Fibroblast of lung (primary cell): ENCODE data around the gene NT5DC3. TPM values are rescaled to one million over a fixed set of nuclear protein-coding genes. Genes with fewer than 3 reads are reported as not detected.
"Not testable (repeated sequence)": the region's sequence is repeated elsewhere in the genome, so short reads cannot be mapped to it uniquely, and the experiment has no call there.

Source experiments
- DNase-seq, 2 donors: peaks; one replicate each; pipeline versions ENCODE4 v3.0.0 to v3.0.0-alpha.2; 2010; ENCODE audit warnings: low read depth in 2 of 2
- H2AFZ ChIP-seq: 2 replicates; pipeline ENCODE4 v1.5.1; 2012; ENCODE audit warnings: low read length, control low read depth, inconsistent platforms
- H3K27ac ChIP-seq: 2 replicates; pipeline ENCODE4 v1.5.1; 2011; ENCODE audit warnings: low read length, control low read depth; ENCODE audit not compliant: insufficient read depth
- H3K27me3 ChIP-seq: 2 replicates; pipeline ENCODE4 v1.5.1; 2011; ENCODE audit warnings: mild to moderate bottlenecking, low read length; ENCODE audit not compliant: control insufficient read depth, insufficient read depth
- H3K36me3 ChIP-seq: 2 replicates; pipeline ENCODE4 v1.5.1; 2011; ENCODE audit warnings: low read length; ENCODE audit not compliant: control insufficient read depth, insufficient read depth
- H3K4me1 ChIP-seq: 2 replicates; pipeline ENCODE4 v1.5.1; 2011; ENCODE audit warnings: low read length; ENCODE audit not compliant: control insufficient read depth, insufficient read depth; ENCODE audit errors: extremely low read depth
- H3K4me2 ChIP-seq: 2 replicates; pipeline ENCODE4 v1.5.1; 2011; ENCODE audit warnings: low read length, control low read depth; ENCODE audit not compliant: insufficient read depth; ENCODE audit errors: extremely low read depth
- H3K4me3 ChIP-seq, 4 experiments: fragments of 200-600 bp in 1 of 4; sonication (generic) in 1 of 4; replicated peaks in 1 of 4; 2 replicates each; pipeline ENCODE4 v1.5.1; 2011 to 2016; ENCODE audit warnings: low read length in 4 of 4, low read depth in 3 of 4, mild to moderate bottlenecking in 3 of 4, control low read depth in 2 of 4, inconsistent platforms in 1 of 4, mixed read lengths in 1 of 4; ENCODE audit not compliant: insufficient read depth in 1 of 4; ENCODE audit errors: control extremely low read depth in 1 of 4
- H3K79me2 ChIP-seq: 2 replicates; pipeline ENCODE4 v1.5.1; 2012; ENCODE audit warnings: mild to moderate bottlenecking, low read length, inconsistent platforms; ENCODE audit not compliant: control insufficient read depth, insufficient read depth
- H3K9ac ChIP-seq: 2 replicates; pipeline ENCODE4 v1.5.1; 2011; ENCODE audit warnings: mild to moderate bottlenecking, low read length, control low read depth; ENCODE audit not compliant: insufficient read depth
- H3K9me3 ChIP-seq: 2 replicates; pipeline ENCODE4 v1.5.1; 2012; ENCODE audit warnings: low read depth, low read length; ENCODE audit not compliant: control insufficient read depth, insufficient read depth
- H4K20me1 ChIP-seq: 2 replicates; pipeline ENCODE4 v1.5.1; 2011; ENCODE audit warnings: low read length; ENCODE audit not compliant: control insufficient read depth, insufficient read depth; ENCODE audit errors: extremely low read depth
- EZH2 ChIP-seq: IDR thresholded peaks from 2 replicates; pipeline ENCODE4 v1.5.1; 2012; ENCODE audit warnings: low read length, control low read depth, mild to moderate bottlenecking; ENCODE audit errors: missing control alignments
- polyA plus RNA-seq, 2 donors: library from polyadenylated mRNA; depleted of rRNA in 1 of 2; stranded (reverse) in 1 of 2; unstranded in 1 of 2; fragments of >200 nt; gene quantifications; 2 replicates each; pipeline ENCODE4 v1.2.1, GENCODE V29; 2011 to 2012; ENCODE audit warnings: missing spikeins in 1 of 2
- total RNA-seq: library from RNA; depleted of rRNA; stranded (reverse); fragments of >200 nt; gene quantifications from 2 replicates; pipeline ENCODE4 v1.2.1, GENCODE V29; 2014
- TF ChIP-seq, protein P1 (sequence below), 2 donors: IDR thresholded peaks in 1 of 2; conservative IDR thresholded peaks in 1 of 2; 1 replicate in 1 of 2; 2 replicates in 1 of 2; pipeline ENCODE4 v1.5.1; 2011 to 2012; ENCODE audit warnings: low read length in 2 of 2, control low read depth in 1 of 2, inconsistent platforms in 1 of 2, low read depth in 1 of 2, mild to moderate bottlenecking in 1 of 2

Gene NT5DC3
- total and polyA plus RNA-seq, 2 donors (not counting 1 experiment from before 2014, with no cell fraction given): 4.1 to 10.4 TPM

DNA sequence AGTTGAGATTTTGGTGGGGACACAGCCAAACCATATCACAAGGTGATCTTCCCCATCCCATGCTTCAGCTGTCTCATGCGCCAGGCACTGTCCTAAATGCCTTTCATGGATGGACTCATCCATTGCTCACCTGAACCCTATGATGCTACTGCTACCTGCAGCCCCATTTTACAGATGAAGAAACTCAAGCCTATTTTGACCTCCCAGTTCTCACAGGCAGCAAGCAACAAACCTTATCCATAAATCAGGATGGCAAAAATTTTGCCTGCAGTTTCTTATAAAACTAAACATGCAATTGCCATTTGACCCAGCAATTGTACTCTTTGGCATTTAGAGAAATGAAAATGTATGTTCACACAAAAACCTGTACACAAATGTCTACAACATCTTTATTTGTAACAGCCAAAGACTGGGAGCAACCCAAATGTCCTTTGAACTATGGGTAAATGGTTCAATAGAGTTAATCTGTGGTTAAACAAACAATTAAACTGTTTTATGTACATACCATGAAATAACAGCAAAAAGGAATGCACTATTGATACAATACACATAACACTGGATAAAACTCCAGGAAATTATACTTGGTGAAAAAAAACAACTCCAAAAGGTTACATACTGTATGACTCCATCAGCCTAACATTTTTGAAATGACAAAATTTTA, 2.6 kb downstream of the NT5DC3 start:
- no peak overlapping the region for H3K4me3 ChIP-seq
- no peak for DNase-seq
- peaks cover 37% of the 10 kb centered on the region for H3K79me2 ChIP-seq
- H3K4me2 ChIP-seq: no peak overlapping the region
- no peak overlapping the region for H2AFZ ChIP-seq
- no peaks in the 10 kb centered on the region for H3K9me3 ChIP-seq
- no peak for TF ChIP-seq EZH2
- TF ChIP-seq, protein P1, sequence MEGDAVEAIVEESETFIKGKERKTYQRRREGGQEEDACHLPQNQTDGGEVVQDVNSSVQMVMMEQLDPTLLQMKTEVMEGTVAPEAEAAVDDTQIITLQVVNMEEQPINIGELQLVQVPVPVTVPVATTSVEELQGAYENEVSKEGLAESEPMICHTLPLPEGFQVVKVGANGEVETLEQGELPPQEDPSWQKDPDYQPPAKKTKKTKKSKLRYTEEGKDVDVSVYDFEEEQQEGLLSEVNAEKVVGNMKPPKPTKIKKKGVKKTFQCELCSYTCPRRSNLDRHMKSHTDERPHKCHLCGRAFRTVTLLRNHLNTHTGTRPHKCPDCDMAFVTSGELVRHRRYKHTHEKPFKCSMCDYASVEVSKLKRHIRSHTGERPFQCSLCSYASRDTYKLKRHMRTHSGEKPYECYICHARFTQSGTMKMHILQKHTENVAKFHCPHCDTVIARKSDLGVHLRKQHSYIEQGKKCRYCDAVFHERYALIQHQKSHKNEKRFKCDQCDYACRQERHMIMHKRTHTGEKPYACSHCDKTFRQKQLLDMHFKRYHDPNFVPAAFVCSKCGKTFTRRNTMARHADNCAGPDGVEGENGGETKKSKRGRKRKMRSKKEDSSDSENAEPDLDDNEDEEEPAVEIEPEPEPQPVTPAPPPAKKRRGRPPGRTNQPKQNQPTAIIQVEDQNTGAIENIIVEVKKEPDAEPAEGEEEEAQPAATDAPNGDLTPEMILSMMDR (conservative IDR thresholded peaks at IDR 0.05 in 1 of 2, IDR thresholded peaks at IDR 0.05 in 1 of 2; ENCODE audit: low read depth in 1 of 2, low read length in 2 of 2): no peak
- peaks cover 3% of the 10 kb centered on the region for H3K4me1 ChIP-seq
- H3K9ac ChIP-seq: no peak overlapping the region
- no peaks in the 10 kb centered on the region for H3K27me3 ChIP-seq
- H4K20me1 ChIP-seq: no peaks in the 10 kb centered on the region
- no peaks in the 10 kb centered on the region for H3K36me3 ChIP-seq
- H3K27ac ChIP-seq: no peak overlapping the region

DNA sequence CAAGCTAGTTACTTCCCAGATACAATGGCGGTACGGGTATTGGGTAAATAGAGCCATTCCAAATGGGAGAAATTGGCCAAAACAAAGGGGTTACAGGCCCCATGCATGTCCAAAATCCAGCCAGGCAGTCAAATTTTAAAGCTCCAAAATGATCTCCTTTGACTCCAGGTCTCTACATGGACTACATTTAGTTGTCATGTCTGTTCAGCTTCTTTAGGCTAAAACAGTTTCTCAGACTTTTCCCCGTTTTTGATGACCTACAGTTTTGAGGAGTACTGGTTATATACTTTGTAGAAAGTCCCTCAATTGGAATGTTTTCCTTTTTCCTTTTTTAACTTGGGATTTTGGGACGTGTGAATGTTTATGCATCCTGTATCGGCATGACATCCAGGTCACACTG, 4.7 kb downstream of the NT5DC3 start:
- H3K36me3 ChIP-seq: no peaks in the 10 kb centered on the region
- no peaks in the 10 kb centered on the region for H3K4me1 ChIP-seq
- no peak overlapping the region for H3K4me2 ChIP-seq
- H3K79me2 ChIP-seq: peaks cover 42% of the 10 kb centered on the region
- no peak overlapping the region for H3K27ac ChIP-seq
- no peak overlapping the region for H3K9ac ChIP-seq
- no peak overlapping the region for H3K4me3 ChIP-seq
- H2AFZ ChIP-seq: no peak overlapping the region
- H3K9me3 ChIP-seq: no peaks in the 10 kb centered on the region
- DNase-seq: no peak
- no peaks in the 10 kb centered on the region for H3K27me3 ChIP-seq
- TF ChIP-seq EZH2: no peak
- TF ChIP-seq, protein P1 (conservative IDR thresholded peaks at IDR 0.05 in 1 of 2, IDR thresholded peaks at IDR 0.05 in 1 of 2; ENCODE audit: low read depth in 1 of 2, low read length in 2 of 2): no peak
- no peaks in the 10 kb centered on the region for H4K20me1 ChIP-seq

DNA sequence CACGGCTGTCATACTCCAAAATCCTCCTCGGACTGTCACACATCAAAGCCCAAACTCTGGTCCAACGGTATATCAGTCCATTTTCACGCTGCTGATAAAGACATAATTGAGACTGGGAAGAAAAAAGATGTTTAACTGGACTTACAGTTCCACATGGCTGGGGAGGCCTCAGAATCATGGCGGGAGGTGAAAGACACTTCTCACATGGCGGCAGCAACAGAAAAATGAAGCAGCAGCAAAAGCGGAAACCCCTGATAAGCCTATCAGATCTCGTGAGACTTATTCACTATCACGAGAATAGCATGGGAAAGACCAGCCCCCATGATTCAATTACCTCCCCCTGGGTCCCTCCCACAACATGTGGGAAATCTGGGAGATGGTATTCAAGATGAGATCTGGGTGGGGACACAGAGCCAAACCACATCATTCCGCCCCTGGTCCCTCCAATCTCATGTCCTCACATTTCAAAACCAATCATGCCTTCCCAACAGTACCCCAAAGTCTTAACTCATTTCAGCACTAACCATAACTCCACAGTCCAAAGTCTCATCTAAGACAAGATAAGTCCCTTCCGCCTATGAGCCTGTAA, 5.2 kb downstream of the NT5DC3 start:
- H3K36me3 ChIP-seq, H4K20me1 ChIP-seq, H3K4me1 ChIP-seq, H3K27me3 ChIP-seq, H3K9ac ChIP-seq, H3K9me3 ChIP-seq, DNase-seq, H3K4me2 ChIP-seq, H3K27ac ChIP-seq, H3K4me3 ChIP-seq, H2AFZ ChIP-seq: not testable (repeated sequence)
- peaks cover 42% of the 10 kb centered on the region for H3K79me2 ChIP-seq
